Brain microvascular endothelial cell (primary cell): ENCODE data around the gene SERTM2.
"Not testable (repeated sequence)": the region's sequence is repeated elsewhere in the genome, so short reads cannot be mapped to it uniquely, and the experiment has no call there.

Experiments
- DNase-seq: peaks from one replicate; pipeline ENCODE4 v3.0.0-alpha.2; 2020
- H3K27ac ChIP-seq: fragments of 250-450 bp; sonication (Bioruptor Pico); 2 replicates; pipeline ENCODE4 v1.5.1; 2020; ENCODE audit warnings: mild to moderate bottlenecking, moderate library complexity
- H3K27me3 ChIP-seq: fragments of 250-450 bp; sonication (Bioruptor Pico); replicated peaks from 2 replicates; pipeline ENCODE4 v1.5.1; 2020; ENCODE audit warnings: mild to moderate bottlenecking
- H3K36me3 ChIP-seq: fragments of 250-450 bp; sonication (Bioruptor Pico); replicated peaks from 2 replicates; pipeline ENCODE4 v1.5.1; 2020; ENCODE audit warnings: mild to moderate bottlenecking
- H3K4me3 ChIP-seq: 2 replicates; pipeline ENCODE4 v1.5.1; 2011; ENCODE audit warnings: low read depth, mild to moderate bottlenecking, control low read depth, low read length, moderate library complexity
- in situ Hi-C: cut with HindIII; loops from 2 replicates; pipeline ENCODE4 v1.10.0; 2017; ENCODE audit warnings: low sequenced_read_pairs, low pct_ligation_motif_present
- TF ChIP-seq, protein P1 (sequence below): IDR thresholded peaks from 2 replicates; pipeline ENCODE4 v1.5.1; 2011; ENCODE audit warnings: low read depth, mild to moderate bottlenecking, moderate library complexity, low read length, control low read depth, inconsistent platforms; ENCODE audit errors: missing control alignments

The SERTM2 gene

DNA sequence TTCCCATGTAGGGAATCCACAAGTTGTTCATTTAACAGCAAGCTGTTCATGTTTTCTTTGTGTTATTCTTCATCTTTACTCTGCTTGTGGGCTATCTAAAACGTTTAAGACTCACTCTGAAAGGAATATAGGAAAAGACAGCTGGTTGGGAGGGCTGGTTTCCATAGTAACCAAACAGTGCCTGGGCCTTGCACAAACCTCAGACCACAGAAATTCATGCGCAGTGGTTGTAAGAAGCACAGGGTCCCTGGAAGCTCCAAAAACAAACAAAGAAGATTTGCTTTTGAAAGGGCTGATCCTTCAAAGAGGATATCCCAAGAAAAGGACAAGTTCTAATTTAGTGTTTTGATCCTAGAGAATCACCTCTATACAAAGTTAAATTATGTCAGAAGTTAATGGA is 7.8 kb downstream of the SERTM2 start:
- Histone ChIP-seq H3K27me3 (no peaks in the 10 kb centered on the region), H3K4me3 (no peak overlapping the region), H3K36me3 (no peaks in the 10 kb centered on the region), H3K27ac (no peak overlapping the region)
- in situ Hi-C loops, result no loop called here
- peak; percentile 2 for DNase-seq
- TF ChIP-seq, protein P1, sequence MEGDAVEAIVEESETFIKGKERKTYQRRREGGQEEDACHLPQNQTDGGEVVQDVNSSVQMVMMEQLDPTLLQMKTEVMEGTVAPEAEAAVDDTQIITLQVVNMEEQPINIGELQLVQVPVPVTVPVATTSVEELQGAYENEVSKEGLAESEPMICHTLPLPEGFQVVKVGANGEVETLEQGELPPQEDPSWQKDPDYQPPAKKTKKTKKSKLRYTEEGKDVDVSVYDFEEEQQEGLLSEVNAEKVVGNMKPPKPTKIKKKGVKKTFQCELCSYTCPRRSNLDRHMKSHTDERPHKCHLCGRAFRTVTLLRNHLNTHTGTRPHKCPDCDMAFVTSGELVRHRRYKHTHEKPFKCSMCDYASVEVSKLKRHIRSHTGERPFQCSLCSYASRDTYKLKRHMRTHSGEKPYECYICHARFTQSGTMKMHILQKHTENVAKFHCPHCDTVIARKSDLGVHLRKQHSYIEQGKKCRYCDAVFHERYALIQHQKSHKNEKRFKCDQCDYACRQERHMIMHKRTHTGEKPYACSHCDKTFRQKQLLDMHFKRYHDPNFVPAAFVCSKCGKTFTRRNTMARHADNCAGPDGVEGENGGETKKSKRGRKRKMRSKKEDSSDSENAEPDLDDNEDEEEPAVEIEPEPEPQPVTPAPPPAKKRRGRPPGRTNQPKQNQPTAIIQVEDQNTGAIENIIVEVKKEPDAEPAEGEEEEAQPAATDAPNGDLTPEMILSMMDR, result no peak

DNA sequence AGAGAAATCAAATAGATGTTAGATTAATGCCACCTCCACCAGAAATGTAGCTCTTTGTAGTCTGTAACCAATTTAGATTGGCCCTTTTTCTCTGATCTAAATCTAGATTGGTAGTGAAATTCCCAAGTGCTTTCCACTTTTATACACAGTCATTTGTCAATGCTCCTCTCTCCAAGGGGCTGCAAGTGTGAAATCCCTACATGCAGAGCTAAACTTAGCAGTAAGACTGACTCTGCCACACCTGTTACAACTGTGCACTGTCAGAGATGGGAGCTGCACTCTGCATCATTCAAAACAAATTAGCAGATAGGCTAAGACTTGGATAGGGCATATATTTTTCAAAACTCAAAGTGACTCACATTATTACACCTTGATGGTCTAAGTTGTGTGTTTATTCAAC is 9.1 kb downstream of the SERTM2 start:
- no peaks in the 10 kb centered on the region for H3K27me3 ChIP-seq
- TF ChIP-seq, protein P1, result no peak
- H3K27ac ChIP-seq, result no peak overlapping the region
- in situ Hi-C loops, result no loop called here
- no peaks in the 10 kb centered on the region for H3K36me3 ChIP-seq
- DNase-seq, result no peak
- no peak overlapping the region for H3K4me3 ChIP-seq

DNA sequence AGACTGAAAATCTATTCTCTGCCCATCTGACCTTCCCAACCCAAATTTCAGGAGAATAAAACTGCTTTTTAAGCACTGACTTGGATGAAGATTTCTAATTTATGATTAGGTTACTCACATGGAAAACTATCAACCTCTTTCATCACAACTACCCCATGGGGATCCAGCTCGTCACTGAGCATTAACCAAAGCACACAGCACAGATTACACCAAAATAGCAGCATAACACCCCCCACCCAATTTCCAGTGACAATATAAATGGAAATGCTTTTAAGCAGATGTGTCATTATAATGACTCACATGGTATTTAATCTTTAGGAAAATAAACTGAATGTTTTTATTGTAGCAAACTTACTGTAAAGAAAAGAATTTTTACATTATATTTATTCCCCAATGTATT is 9.7 kb downstream of the SERTM2 start:
- Histone ChIP-seq H3K36me3 (no peaks in the 10 kb centered on the region), H3K4me3 (no peak overlapping the region), H3K27ac (no peak overlapping the region), H3K27me3 (no peaks in the 10 kb centered on the region)
- in situ Hi-C loops, result no loop called here
- no peak for DNase-seq
- TF ChIP-seq, protein P1, result no peak

DNA sequence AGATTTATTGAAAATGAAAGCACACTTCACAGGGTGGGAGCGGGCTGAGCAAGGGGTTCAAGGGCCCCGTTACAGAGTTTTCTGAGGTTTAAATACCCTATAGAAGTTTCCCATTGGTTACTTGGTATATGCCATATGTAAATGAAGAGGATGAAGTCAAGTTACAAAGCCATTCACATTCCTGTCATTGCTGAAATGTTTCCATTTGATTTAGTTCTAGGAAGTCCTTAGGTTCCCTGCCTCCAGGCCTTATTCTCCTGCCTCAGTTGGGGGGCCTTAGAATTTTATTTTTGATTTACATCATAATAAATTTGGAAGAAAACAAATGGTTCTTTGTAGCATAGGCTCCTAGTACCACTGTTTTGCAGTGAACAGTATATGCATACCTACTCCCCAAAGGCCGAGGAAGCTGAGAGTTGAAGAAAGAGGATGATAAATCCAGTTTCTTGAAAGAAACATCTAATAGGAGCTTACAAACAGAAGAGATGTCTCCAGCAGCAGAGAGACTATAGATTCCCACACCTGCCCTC is 31.8 kb downstream of the SERTM2 start:
- in situ Hi-C loops, result no loop called here
- no peak for DNase-seq
- no peaks in the 10 kb centered on the region for H3K36me3 ChIP-seq
- TF ChIP-seq, protein P1, result no peak
- H3K4me3 ChIP-seq, result no peak overlapping the region
- H3K27me3 ChIP-seq, result no peaks in the 10 kb centered on the region
- H3K27ac ChIP-seq, result no peak overlapping the region

DNA sequence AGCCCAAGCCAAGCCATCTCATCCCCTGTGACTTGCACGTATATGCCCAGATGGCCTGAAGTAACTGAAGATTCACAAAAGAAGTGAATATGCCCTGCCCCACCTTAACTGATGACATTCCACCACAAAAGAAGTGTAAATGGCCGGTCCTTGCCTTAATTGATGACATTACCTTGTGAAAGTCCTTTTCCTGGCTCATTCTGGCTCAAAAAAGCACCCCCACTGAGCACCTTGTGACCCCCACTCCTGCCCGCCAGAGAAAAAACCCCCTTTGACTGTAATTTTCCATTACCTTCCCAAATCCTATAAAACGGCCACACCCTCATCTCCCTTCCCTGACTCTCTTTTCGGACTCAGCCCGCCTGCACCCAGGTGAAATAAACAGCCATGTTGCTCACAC is 37.8 kb downstream of the SERTM2 start:
- H3K4me3 ChIP-seq, DNase-seq, H3K36me3 ChIP-seq, in situ Hi-C loops, H3K27ac ChIP-seq, H3K27me3 ChIP-seq: not testable (repeated sequence)

DNA sequence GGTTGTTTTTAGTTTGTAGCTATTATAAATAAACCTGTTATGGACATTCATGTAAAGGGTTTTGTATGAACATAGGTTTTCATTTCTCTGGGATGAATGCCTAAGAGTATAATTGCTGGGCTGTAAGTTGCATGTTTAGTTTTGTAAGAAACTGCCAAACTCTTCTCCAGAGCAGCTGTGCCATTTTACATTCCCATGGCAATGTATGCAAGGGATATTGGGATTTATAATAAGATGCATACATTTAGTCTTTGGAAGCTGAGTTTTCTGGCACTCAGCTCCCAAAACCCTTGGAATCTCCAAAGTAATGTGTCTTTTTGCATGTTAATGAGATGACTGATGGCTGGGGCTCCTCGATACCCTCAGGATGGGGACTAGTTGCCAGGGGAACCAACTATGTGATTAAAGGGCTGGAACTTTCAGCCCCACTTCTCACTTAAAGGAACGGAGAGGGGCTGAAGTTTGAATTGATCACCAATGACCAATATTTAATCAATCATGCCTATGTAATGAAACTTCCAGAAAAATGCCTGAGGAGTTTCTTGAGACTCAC is 44.0 kb downstream of the SERTM2 start:
- DNase-seq, result no peak
- Histone ChIP-seq H3K27me3 (no peaks in the 10 kb centered on the region), H3K36me3 (no peaks in the 10 kb centered on the region), H3K4me3 (no peak overlapping the region), H3K27ac (no peak overlapping the region)
- in situ Hi-C loops, result no loop called here
- TF ChIP-seq, protein P1, result no peak
